Esophagus muscularis mucosa (tissue), 4 donors: ENCODE data around the gene FLII.

Experiments
- EP300 ChIP-seq: sonication (generic); formaldehyde crosslinking; IDR thresholded peaks from one replicate; pipeline ENCODE4 v1.6.1; 2017; ENCODE audit warnings: antibody characterized with exemption
- POLR2A ChIP-seq: fragments of 450-650 bp; IDR thresholded peaks from one replicate; pipeline ENCODE4 v1.6.1; 2017; ENCODE audit warnings: antibody characterized with exemption, moderate library complexity, mild to moderate bottlenecking, low read depth
- POLR2AphosphoS5 ChIP-seq, 2 donors: sonication (generic); formaldehyde crosslinking; IDR thresholded peaks; one replicate each; pipeline ENCODE4 v1.6.1; 2017; ENCODE audit warnings: antibody characterized with exemption in 2 of 2
- TF ChIP-seq, protein P1 (sequence below), 3 experiments: fragments of 200-600 bp in 2 of 3; fragments of 450-650 bp in 1 of 3; sonication (generic) in 2 of 3; IDR thresholded peaks; one replicate each; pipeline ENCODE4 v1.5.1; 2017 to 2019; ENCODE audit warnings: antibody characterized with exemption in 3 of 3, mild to moderate bottlenecking in 2 of 3, moderate library complexity in 1 of 3

GRCh38 chr17:18224053-18224386, 34.5 kb downstream of the FLII start:
- TF ChIP-seq POLR2A (no peak), POLR2AphosphoS5 (IDR thresholded peaks at IDR 0.05) (no peak), EP300 (no peak)
- TF ChIP-seq, protein P1, sequence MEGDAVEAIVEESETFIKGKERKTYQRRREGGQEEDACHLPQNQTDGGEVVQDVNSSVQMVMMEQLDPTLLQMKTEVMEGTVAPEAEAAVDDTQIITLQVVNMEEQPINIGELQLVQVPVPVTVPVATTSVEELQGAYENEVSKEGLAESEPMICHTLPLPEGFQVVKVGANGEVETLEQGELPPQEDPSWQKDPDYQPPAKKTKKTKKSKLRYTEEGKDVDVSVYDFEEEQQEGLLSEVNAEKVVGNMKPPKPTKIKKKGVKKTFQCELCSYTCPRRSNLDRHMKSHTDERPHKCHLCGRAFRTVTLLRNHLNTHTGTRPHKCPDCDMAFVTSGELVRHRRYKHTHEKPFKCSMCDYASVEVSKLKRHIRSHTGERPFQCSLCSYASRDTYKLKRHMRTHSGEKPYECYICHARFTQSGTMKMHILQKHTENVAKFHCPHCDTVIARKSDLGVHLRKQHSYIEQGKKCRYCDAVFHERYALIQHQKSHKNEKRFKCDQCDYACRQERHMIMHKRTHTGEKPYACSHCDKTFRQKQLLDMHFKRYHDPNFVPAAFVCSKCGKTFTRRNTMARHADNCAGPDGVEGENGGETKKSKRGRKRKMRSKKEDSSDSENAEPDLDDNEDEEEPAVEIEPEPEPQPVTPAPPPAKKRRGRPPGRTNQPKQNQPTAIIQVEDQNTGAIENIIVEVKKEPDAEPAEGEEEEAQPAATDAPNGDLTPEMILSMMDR (IDR thresholded peaks at IDR 0.05) = no peak
